Stimulated activated CD8-positive, alpha-beta memory T cell treated with anti-CD3 and anti-CD28 coated beads, Interleukin-12 subunit alpha, Interleukin-12 subunit beta, amount 100 ng/mL, for 1 hour (primary cell): ENCODE results near the gene LFNG.
A peak's percentile ranks its signal among the peaks of the same experiment; 100 is the strongest.

Experiments
- DNase-seq: peaks from one replicate; pipeline ENCODE4 v3.0.0-alpha.2; 2020; ENCODE audit warnings: low read depth

LFNG gene, protein sequence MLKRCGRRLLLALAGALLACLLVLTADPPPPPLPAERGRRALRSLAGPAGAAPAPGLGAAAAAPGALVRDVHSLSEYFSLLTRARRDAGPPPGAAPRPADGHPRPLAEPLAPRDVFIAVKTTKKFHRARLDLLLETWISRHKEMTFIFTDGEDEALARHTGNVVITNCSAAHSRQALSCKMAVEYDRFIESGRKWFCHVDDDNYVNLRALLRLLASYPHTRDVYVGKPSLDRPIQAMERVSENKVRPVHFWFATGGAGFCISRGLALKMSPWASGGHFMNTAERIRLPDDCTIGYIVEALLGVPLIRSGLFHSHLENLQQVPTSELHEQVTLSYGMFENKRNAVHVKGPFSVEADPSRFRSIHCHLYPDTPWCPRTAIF

DNA sequence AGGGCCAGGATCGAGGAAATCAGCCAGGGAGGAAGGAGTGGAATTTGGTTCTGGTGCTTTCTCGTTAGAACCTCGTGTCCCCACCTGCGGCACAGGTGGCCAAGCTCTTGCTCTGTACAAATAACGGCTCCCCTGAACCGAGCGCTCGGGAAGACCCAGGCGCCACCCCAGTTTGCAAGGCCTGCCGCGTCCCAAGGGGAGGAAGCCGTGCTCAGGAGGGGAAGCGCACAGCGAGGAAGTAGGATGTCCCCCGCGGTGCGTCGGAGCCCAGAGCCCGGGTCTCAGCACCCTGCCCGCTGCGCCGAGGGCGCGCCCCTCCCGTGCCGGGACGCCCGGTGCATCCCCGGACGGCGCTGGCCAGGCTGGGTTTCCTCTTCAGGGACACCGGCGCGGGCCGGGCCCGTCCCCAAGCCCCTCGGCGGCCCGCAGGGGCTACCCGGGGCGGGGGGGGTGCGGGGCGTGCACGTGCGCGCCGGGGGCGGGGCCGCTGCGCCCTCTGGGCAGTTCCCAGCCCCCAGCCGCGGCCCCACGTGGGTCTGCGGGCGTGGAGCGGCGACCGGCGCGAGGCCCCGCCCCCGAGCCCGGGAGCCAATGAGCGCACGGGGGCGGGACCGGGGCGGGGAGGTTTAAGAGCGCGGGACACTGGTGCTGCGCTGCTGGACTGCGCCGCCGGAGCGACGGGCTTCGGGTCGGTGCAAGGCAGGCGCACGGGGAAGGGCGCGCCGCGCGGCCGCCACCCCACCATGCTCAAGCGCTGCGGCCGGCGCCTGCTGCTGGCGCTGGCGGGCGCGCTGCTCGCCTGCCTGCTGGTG is at the start of gene LFNG:
TSS of gene LFNG (plus strand) at position 656 of the 812 bp plus-strand sequence. CDS start at position 744, 88 bp downstream.
- DNase-seq = peak; percentile 74

DNA sequence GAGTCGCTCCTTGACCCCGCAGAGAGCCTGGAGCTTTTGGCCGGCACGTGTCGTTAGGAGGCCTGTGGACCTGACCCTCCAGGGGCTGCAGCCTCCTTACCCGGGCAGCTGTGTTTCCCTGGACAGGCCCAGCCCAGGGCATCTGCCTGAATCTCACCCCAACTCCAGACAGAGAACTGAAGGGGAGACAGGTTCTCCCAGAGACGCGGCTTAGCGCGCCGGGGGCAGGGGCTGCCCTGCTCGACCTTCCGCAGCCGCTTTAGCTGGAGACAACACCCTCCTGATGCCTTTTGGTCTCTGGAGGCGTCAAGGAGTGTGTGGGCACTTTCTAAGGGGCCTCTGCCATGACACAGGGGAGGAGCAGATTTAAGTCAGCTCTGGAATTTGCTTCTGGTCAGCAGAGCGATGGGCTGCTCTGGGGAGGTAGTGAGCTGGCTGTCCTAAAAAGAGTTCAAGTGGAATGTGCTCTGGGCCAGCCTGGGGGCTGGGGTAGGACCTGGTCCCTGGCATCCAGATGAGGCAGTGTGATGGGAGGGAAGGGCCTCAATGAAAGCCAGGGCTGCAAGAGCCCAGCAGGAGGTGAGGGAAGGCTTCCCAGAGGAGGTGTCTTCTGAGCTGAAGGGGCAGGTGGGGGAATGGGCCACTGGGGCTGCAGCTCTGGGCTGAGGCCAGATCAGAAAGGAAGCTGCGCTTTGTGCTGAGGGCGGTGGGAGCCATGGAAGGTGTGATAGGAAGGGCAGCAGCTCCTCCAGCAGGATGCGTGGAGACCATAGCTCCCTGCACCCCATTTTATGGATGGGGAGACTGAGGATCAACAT is 49.2 kb upstream of the LFNG start:
- DNase-seq = no peak

DNA sequence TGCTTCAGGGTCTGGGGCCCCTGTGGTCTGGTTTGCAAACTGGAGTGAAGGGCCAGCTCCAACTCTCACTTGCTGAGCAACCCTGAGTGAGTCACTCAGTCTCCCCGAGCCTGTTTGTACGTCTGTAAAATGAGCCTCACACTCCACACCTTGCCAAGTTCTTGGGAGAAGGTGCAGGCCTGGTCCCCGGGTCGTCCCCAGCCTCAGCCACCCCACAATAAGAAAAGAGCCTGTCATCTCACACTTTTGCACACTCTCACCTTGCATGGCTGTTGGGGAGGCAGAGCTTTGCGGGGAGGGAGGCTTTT is 48.6 kb upstream of the LFNG start:
- no peak for DNase-seq

DNA sequence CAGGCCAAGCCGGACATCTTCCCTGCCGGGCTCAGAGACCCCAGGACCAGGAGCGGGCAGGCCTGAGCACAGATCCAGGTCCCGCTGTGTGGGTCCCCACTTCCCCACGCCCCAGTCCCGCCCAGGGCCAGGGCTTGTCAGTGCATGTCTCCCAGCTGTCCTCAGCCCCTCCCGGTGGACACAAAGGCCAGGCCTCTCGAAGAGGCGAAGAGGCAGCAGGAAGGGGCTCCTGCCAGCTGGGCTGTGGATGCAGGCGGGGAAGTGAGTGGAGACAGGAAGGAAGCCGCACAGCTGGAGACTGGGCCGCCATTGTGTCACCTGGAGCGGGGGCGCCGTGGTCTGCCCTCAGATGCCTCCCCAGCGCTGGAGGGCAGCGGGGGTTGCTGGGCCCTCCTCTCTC is 48.2 kb upstream of the LFNG start:
- no peak for DNase-seq

DNA sequence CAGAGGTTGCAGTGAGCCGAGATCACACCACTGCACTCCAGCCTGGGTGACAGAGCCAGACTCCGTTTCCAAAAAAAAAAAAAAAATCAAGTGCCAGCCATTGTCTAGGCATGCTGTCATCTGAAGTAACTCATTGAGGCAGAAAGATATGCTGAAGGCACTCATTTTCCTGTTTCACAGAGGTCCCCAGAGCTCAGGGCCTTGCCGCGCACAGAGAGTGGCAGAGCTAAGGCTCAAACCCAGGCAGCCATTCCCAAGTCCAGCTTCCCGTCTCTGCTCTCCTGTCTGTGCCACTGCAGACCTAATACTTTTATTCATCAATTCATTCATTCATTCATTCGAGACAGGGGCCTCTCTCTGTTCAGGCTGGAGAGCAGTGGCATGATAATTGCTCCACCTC is 46.8 kb upstream of the LFNG start:
- DNase-seq = no peak

DNA sequence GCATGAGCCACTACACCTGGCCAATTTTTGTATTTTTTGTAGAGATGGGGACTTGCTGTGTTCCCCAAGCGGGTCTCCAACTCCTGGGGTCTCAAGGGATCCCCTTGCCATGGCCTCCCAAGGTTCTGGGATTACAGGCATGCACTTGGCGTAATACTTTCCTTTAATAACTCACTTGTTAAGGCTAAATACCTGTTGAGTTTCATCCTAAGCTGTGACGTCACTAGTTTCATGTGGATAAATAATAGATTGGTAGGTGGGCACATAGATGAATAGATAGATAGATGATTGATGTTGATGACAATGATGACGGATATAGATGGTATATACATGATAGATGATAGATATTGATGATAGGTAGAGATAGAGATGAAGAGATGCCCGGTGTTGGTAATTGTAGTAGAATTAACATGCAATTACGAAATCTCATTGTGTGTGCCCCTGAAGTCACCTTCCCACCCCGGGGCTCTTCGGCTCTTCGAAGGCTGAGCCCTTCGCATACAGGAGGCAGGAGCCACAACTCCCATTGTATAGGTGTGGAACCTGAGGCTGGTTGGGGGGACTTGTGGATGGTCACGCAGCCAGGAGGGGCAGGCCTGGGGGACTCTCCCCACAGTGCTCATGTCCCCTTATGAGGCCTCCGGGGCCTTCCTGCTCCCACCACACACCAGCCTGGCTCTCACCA is 45.9 kb upstream of the LFNG start:
- no peak for DNase-seq

DNA sequence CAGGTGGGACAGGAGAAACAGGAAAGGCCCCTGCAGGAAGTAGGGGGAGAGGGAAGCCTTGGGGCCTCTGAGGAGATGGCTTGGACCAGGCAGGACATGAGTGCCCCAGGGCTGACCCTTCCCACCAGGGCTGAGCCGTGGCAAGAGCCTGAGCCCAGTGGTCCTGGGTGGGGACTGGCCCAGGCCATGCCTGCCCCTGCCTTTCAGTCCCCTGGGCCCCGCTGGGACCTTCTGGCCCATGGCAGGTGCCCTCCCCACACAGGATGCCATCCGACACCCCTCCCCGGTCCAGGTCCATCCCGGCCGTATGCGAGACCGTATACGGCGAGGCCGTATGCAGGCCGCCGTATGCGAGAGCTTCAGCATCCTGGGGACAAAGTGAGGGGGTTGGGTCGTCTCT is 45.4 kb upstream of the LFNG start:
- DNase-seq = no peak

DNA sequence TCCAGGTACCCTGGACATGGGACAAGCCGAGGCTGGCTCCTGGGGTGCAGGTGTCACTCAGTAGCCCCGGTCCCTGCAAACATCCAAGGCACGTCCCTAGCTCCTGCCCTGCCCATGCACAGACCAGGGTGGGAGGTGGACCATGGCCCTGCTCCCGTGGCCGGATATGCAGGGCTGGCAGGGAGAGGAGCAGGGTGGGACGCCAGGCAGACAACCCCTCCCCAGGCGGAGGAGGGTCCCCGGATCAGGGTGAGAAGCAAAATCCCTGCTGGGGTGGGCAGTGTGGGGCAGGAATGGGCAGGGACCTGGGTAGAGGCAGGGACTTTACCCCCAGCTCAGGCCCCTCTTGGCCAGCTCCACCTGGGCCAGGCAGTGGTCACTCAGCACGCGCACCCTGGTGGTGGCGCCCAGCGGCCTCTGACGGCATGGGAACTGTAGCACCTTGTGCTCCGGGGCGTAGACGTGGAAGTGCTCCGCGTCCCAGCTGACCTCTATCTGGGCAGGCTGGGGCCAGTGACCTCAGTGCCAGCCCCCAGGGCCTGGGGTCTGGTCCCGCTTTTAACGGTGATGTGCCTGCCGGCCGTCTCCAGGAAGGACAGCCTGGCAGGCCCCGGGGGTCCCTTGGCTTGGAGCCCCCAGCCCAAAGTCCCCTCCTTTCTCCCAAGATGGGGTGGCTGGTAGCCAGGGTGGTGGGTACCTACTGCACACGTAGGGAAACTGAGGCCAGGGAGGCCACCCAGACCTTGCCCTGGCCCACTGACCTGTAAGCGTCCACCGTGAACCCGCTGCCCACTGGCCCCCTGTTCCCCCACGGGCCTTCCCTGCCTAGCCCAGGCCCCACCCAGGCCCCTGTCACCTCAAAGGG is 44.5 kb upstream of the LFNG start:
- no peak for DNase-seq

DNA sequence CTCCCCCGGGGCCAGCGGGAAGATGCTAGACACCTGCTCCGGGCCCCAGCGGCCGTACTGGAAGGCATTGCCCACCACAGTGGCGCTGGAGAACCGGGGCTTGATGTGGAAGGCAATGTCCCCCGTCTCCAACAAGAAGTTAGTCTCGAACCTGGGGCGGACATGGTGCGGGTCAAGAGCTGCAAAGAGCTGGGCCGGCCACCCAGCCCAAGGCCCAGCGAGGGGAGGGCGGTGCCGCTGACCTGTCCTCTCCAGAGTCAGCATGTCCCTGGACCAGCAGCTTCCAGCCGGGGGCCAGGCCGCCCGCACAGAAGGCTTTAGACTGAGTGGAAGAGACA is 43.9 kb upstream of the LFNG start:
- DNase-seq = no peak

DNA sequence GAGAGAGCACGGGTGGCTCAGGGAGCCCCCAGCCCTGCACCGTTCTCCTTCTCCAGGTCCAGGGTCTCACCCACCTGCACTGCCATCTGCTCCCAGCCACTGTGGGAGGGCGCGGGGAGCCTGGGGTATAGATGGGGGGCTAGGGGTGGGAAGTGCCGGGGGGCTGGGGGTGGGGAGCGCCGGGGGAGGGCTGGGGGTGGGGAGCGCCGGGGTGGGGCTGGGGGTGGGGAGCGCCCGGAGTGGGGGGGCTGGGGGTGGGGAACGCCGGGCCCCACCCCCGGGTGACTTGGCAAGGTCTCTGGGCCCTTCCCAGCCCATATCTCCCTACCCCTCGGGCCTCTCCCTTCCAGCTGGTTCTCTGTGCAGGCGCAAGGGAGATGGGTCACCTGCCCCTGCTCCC is 43.3 kb upstream of the LFNG start, which contains the start of gene GRIFIN:
TSS of gene GRIFIN (minus strand) at position 101 of the 400 bp plus-strand sequence. CDS start at position 86, 15 bp downstream.
- no peak for DNase-seq

DNA sequence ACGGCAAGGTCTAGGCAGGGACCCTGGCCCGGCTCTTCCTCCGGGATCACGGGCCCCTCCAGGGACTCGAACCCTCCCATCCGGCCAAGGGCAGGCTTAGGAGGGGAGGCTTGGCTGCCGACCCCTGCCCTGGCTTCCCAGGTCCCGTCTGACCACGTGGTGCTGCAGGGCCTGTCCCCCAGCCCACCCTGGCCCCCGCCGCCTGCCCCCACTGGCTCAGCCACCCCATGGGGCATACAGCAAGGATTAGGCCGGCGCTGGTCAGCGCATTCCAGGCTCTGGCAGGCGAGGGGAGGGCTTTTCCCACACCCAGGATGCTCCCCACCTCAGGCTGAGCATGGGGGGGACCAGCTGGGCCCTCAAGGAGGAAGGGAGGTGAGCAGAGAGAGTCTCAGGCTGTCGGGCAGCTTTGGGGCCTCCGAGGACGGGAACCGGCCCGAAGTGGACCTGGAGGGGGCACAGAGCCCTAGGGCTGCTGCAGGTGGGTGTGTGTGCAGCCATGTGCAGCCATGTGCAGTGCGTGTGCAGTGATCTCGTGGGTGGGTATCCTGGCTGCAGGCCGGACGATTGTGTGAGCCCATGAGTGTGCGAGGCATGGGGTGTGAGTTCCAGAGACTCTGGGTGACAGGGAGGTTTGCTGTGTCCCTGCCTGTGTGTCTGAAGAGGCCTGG is 42.7 kb upstream of the LFNG start:
- no peak for DNase-seq

DNA sequence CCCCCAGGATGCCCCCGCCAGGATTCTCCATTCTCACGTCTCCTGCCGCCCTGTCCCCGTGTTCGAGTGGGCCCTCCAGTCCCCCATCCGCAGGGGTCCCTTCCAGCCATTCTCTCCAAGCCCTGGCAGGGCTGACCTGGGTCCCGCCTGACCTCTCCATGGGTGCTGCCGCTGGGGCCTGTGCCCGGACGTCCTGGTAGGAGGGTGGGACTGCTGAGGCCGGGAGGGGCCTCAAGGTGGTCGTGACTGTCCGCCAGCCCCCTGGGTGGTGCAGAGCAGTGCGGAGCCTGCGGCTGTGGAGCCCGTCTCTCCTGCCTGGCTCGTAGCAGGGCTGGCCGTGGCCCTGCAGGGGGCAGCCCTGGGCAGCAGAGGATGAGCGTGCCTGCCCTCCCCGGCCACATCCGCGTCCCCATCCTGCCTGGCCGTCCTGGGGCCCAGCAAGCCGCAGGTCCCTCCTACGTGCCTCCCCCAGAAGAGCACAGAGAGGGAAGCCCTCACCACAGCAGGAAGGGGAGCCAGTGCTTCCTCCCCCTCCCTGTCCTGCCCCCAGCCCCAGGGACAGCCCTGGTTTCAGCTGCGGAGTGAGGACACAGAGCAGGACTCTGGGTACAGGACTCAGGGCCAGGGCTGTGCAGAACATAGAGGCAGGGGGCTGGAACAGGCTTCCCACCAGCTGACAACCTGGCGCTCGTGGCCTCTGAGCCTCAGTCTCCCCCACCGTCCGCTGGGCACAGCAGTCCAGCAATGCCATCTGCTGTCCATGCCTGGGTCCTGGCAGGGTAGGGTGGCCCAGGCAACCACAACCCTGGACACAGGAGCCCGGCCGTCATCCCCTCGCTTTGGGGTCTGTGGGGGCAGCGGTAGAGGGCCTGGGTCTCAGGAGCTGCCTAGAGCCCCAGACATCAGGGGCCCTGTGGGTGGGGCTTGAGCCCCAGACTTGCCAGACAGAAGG is 41.9 kb upstream of the LFNG start:
- DNase-seq = peak; percentile 19

DNA sequence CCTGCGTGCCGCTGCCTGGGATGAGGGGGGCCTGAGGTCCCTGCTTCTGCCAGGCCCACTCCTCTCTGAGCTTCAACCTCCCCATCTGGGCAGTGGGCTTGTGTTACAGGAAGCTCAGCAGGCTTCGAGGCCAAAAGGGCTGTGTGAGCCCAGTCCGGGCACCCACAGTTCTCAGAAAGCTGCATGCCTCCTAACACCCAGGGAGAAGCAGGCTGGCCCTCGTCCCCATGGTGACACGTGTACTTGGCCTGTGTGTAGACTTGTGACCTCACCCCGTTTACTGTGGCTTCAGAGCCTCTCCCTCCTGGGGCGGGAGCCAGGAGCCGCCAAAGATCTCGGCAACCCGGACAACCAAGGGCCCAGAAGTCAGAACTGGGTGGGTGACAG is 41.2 kb upstream of the LFNG start:
- no peak for DNase-seq

DNA sequence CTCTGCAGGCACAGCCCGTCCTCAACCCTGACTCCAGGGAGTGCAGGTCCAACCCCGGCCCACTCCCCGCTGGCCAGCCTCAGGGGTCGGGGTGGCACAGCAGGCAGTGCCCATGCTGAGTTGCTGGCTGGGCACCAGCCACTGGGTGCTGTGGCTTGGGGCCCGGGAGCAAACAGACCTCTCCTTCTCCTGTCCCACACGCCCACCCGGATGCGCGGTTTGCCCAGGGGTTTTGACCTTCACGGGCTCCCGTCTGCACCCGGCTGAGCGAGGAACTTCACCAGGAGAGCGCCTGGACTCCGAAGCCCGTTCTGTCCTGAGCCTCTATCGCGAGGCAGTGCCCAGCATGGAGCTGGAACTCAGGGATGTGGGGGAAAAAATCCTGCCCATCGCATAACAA is 40.8 kb upstream of the LFNG start:
- DNase-seq = no peak

DNA sequence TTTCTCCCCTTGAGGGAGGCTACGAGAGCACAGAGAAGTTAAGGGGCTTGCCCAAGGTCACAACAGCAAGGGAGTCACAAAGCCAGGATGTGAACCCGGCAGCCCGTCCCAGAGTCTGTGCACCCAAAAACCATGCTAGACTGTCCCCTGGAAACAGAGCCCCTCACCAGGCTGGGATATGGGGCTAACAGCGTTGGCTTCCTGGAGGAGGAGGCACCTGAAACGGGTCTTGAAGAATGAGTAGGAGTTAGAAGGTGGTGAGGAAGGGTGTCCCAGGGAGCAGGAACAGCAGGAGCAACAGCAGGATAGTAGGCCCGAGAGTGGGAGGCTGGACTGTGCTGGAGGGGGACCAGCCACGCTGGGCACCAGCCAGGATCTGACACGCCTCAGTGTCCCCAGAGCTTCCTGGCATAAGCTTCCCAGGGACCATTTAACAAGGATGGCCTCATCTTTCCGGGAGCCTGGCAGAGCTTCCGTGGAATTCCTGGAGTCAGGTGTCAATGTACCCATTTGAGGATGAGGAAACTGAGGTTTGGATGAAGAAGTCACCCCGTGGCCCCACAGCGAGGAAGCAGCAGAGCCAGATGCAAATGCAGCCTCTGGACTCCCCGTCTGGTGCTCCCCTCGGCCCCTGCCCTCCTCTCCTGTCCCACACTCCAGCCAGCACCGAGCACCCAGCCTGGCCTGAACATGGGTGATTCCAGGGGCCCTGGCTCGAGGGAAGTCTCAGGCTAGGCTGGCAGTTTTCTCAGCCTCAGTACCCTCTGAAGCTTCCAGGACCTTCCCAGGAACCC is 40.1 kb upstream of the LFNG start:
- DNase-seq = no peak

DNA sequence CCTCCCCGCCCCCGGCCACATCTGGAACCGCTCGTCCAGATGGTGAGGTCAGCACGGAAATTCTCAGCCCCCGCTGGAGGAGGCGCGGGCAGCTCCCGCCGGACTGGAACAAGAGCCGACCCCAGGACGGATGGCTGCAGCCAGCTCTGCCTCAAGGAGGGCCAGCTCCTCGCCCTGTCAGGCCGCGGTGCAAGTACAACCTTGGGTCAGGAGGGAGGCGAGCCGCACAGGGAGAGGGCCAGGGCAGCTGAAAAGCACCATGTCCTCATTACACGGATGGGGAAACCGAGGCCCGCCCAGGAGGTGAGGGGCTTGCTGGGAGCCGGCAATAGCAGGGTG is 39.5 kb upstream of the LFNG start:
- no peak for DNase-seq

DNA sequence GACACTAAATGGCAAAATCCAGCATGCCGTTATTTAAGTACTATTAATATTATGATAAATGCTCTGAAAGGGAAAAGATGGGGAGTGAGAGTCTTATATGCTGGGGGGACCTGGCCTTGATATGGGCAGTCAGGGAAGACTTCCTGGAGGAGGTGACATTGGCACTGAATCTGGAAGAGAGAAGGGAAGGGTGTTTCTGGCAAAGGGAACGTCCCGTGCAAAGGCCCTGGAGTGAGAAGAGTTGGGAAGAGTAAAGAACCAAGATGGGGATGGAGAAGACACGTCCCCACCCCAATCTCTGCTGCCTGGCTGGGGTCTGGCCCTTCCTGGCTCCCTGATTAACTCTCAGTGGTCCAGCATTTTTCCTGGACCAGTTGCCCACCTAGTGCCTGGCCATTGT is 38.4 kb upstream of the LFNG start:
- no peak for DNase-seq

DNA sequence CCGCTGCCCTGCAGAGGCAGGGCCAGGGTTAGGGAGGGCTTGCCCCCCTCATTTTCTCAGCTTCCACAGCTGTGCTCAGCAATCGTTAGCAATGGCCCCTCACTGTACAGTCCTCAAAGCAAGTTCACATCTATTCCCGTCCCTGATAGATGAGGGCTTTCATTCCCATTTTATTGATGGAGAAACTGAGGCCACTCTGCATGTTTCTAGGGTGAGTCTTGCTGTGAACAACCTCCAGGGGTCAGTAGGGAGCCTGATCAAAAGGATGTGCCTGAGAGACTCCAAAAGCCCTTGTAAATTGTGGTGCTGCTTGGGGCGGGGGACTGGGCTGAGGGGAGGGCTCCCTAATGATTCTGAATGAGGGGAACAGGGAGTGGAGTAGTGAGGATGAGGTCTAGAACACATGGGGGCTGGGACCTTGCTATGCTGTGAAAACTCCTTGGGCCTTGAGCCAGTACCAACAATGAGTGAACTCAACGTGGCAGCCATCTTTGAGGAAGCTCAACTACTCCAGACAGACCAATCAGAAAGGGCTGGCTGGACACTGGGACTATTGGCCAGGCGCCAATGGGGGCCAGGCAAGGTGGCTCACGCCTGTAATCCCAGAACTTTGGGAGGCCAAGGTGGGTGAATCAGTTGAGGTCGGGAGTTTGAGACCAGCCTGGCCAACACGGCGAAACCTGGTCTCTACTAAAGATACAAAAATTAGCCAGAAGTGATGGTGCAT is 36.7 kb upstream of the LFNG start:
- DNase-seq = no peak
